ENCODE results near the gene YRDC.

YRDC gene

DNA sequence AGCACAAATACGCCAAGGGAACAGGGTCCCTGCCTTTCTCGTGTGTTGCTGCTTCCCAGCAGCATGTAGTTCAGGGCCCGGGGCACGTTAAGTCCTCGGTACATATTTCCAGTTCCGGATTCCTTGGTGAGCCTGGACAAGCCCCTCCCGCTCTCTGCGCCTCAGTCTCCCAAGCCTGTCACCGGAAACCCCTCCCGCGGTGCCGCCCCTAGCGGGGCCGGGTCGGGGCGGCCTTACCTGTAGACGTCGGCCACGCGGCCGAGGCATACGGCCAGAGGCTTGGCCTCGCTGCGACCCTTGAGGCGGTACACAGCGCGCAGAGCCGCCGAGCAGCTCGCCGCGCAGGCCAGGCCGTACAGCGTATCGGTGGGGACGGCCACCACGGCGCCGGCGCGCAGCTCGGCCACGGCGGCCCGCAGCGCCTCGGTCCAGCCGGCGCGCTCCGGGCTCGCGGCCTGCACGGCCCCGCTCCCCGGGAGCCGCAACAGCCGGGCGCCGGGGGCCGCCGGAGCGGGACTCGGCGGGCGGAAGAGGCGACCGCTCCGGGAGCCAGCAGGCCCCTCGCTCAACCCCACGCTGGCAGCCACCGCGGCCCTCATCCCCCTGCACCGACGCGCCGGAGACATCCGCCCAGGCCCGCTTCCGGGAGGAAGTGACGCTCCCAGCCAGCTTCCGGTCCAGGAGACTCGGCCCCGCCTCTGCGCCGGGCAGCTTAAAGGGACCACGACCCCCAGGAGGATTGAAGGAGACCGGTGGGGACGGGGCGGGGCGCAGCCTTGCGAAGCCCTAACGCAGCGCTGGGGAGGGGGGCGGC is at the start of gene YRDC, which contains the start of gene C1orf122:
YRDC (minus strand) TSS at position 654 of the 814 bp plus-strand sequence; CDS start at position 626, 28 bp downstream.
C1orf122 (plus strand) TSS at position 236 of the 814 bp plus-strand sequence. CDS start 615 bp downstream, outside the sequence.
- DNase-seq = peak; percentile 89 to 92

GRCh38 chr1:37854406-37854805 is 46.4 kb upstream of the YRDC start:
- DNase-seq = no peak

DNA sequence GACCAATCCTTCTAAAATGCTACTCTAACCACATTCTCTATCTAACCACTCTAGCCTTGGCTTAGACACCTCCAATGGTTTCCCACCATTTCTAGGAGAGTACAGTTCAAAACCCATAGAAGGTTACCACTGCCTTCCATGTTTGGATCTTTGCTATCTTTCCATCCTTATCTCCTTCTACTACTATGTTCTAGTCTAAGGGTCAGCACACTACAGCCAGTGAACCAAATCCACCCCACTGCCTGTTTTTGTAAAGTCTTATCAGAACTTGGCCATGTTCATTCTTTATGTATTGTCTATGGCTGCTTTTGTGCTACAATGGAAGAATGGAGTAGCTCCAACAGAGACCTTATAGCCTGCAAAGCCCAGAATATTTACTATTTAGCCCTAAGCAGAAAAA is 45.1 kb upstream of the YRDC start:
- no peak for DNase-seq

DNA sequence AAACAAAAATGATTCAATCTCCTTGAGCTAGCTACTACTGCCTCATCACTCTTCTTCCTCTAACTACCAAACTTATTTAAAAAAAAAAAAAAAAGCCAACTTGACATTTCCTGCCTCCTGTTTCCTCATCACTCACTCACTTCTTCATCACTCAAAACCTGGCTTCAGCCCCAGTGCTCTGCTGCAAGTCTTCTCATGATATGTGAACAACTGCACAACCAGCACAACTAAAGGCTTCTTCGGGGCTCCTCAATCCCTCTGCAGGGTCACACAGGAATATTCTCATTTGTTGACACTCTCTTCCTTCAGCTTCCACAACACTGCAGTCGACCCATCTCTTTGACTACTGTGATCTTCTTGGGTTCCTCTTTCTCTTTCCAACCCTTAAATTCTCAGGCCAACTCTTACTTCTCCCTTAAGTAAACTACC is 43.8 kb upstream of the YRDC start:
- DNase-seq = no peak

DNA sequence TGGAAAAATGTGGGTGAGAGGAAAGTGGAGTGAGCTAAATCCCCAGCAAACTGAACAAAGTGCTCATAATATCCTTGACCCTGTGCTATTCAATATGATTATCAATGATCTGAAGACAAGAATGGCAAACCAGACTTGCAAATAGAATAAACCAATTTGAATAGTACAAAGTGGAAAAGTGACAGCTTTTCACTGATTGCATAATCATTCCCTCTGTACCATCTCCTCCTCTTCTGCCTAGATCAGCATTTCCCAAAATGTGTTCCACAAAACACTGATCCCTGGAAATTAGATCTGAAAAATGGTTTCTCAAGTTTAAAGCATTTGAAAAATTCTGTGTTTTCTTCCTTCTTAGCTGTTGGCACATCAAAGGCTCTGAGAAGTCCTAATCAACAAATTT is 43.3 kb upstream of the YRDC start:
- DNase-seq = no peak

DNA sequence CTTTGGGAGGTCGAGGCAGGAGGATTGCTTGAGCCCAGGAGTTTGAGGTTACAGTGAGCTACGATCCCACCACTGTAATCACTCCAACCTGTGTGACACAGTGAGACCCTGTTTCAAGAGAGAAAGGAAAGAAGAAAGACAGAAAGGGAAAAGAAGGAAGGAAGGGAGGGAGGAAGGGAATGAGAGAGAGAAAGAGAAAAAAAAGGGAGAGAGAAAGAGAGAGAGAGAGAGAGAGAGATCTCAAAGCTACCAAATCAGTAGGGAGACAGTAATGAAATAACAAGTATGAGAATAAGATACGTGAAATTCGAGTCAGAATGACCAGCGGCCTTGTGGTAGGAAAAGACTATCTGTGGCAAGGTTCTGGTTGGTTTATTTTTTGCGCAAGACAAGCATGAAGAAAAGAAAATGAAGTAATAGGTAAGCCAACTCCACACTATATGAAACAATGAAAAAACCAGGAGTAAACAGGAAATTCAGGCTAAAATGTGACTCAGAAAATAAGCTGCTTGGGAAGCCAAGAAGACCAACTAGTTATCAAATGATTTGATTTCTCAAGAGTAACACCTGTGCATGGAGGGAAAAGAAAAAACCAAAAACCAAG is 42.4 kb upstream of the YRDC start:
- no peak for DNase-seq

GRCh38 chr1:37849480-37849879 is 41.5 kb upstream of the YRDC start:
- no peak for DNase-seq

DNA sequence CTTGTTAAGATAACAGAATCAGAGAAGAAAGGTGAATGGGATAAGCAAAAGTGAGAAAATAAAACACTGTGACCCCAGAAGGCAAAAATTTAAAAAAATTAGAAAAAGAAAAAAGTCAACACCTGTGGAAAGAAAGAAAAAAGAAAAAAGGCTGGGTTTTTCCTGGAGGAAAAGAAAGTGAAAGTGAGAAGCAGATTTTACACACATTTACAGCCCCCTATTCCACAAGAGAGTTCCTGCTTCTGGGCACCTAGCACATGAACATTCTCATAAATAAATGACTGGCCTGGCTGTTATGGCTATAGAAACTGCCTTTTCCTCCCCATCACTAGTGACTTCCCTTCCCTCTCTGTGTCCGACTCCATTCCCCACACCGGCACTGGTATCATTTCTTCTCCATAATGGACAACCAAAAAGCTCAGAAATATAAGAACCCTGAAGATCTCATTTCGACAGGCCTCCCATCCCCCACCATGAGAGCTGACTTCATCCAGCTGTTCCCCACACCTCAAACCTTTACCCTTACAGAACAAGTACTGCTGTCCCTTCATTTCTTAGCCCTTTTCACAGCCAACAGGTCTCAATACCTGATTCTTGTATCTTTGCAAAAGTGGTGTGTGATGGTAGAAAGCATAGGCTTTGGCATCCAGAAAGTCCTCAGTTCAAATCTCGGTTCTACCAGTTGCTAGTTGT is 38.8 kb upstream of the YRDC start:
- DNase-seq = no peak

DNA sequence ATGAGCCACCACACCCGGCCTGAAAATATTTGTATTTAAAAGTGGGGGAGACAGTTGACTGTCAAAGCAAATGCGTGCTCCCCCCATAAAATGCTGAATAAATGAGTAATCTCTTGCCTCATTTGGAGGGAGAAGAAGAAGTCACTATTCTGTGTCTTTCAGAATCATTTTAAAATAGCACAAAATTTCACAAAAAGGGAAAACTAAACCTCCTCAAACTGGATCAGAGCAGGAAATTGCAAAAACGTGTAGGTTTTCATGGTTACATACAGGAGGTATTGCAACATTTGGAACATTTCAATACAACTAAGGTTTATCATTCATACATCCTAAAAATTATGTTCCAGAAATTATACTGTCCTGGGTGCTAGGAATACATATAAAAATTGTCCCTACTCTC is 37.8 kb upstream of the YRDC start:
- DNase-seq = no peak

DNA sequence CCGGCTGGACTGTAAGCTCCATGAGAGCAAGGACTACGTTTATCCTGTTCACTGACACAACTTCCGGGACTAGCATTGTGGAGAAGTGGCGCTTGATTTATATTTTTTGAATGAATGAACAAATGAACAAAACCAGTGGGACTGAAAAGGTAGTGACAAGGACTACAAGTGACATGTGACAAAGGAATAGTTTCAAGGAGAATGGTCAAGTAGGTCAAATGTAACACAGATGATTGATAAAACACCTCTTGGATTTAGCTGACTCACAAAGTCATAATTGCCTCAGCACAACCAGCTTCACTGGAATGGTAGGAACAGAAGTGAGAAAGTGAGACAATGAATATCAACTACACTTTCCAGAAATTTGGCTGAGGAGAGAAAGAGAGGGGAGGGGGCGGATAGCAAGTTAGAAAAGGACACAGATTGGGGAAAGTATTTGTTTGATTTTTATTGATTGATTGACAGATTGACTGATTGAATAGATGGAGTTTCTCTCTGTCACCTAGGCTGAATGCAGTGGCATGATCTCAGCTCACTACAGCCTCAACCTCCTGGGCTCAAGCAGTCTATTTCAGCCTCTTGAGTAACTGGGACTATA is 37.1 kb upstream of the YRDC start:
- DNase-seq = no peak

- DNase-seq = no peak
Observed at GRCh38 chr1:37844536-37844935, 36.5 kb upstream of the YRDC start.

GRCh38 chr1:37841652-37842051 is 33.6 kb upstream of the YRDC start:
- DNase-seq = no peak

- DNase-seq = no peak
Observed at GRCh38 chr1:37840711-37841110, 32.7 kb upstream of the YRDC start.

- no peak for DNase-seq
Observed at GRCh38 chr1:37839676-37840075, 31.7 kb upstream of the YRDC start.

GRCh38 chr1:37836788-37837187 is 28.8 kb upstream of the YRDC start:
- DNase-seq = no peak

GRCh38 chr1:37831809-37832208 is 23.8 kb upstream of the YRDC start:
- DNase-seq = no peak

DNA sequence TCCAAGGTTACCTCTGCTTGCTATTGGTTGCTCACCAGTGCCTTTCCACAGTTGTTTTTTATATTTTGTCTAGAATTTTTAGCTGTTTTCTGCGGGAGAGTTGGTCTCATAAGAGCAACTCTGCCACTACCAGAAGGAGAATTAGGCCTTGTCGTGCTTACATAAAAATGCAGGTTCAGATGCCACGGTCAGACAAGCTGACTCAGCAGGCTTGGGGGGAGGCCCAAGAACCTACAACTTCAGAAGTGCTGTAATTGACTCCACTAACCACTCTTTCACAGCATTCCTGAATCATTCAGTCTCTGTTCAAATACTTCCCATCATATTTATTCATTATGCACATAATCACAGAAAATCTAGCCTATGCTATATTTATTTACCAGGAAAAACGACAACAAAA is 23.1 kb upstream of the YRDC start:
- no peak for DNase-seq

DNA sequence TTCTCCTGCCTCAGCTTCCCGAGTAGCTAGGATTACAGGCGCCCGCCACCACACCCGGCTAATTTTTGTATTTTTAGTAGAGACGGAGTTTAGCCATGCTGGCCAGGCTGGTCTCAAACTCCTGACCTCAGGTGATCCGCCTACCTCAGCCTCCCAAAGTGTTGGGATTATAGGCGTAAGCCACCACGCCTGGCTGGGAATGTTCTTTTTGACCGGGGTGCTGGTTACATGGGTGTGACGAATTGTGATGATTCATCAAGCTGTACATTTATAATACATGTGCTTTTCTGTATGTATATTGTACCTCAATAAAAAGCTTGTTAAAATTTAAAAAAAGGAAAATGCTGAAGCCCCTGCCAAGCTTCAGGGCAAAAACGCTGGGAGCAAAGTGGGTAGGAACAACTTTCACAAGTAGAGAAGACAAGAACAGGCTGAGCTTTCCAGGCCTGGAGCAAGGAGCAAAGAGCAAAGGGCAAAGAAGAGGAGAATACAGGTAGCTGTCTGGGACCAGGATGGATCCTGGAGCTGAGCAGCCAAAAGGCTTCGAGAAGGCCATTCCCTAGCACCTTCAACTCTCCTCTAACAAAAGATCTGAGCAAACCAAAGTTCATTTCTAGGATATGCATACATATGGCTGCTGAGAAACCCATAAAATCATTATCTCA is 20.5 kb upstream of the YRDC start:
- DNase-seq = no peak

- no peak for DNase-seq
Observed at GRCh38 chr1:37825506-37825905, 17.5 kb upstream of the YRDC start.

- no peak for DNase-seq
Observed at GRCh38 chr1:37824001-37824400, 16.0 kb upstream of the YRDC start.

DNA sequence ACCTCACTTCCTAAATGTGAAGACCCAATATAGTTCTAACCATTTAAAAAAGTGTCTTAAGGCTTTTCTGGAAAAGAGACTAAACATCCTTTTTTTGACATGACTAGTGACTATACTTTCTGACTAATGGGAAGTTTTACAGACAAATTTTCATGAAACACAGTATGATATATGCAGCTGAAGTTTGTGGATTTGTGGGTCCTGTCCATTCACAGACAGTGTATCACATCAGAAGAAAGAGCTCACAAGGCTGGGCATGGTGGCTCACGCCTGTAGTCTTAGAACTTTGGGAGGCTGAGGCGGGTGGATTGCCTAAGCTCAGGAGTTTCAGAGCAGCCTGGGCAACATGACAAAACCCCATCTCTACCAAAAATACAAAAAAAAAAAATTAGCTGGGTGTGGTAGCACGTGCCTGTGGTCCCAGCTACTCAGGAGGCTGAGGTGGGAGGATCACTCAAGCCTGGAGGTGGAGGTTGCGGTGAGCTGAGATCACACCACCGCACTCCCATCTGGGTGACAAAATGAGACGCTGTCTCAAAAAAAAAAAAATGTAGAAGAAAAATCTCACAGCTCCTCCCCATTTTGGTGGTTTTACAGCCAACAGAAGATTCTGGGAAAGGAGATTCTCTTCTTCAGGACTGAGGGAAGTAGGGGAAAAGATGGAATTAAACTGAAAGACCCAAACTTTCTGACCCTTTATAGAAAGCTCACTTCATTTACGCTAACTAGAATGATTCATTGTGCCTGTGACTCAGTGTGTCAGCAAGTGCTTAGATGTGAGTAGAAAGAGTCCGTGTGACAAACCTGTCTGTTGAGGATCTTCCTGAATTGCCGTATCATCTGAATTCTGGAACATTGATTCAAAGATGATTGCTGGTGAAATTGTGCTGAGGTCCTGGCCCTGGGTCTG is 15.2 kb upstream of the YRDC start:
- no peak for DNase-seq

GRCh38 chr1:37821481-37821880 is 13.5 kb upstream of the YRDC start:
- DNase-seq = no peak
